ENCODE measurements around the gene CPT1A. TPM values are rescaled to one million over a fixed set of nuclear protein-coding genes. Genes with fewer than 3 reads are reported as not detected.

CPT1A gene
- total RNA-seq, 1 donor, result 29.3 TPM

- no peak overlapping the region for H3K27ac ChIP-seq (ENCODE audit: low read depth, low read length)
- no peak for TF ChIP-seq CTCF (IDR thresholded peaks at IDR 0.05; ENCODE audit: extremely low read depth, low read depth, low read length)
- no peaks in the 10 kb centered on the region for H3K27me3 ChIP-seq (ENCODE audit: insufficient read depth, low read length)
- H3K4me2 ChIP-seq (ENCODE audit: insufficient read depth, low read length), result no peak overlapping the region
- H3K79me2 ChIP-seq (ENCODE audit: insufficient read depth, low read length), result no peaks in the 10 kb centered on the region
- H3K4me3 ChIP-seq (ENCODE audit: insufficient read depth, low read length), result no peak overlapping the region
- no peaks in the 10 kb centered on the region for H3K9me3 ChIP-seq (ENCODE audit: low read depth, low read length)
- H4K20me1 ChIP-seq (ENCODE audit: insufficient read depth, low read length), result no peaks in the 10 kb centered on the region
- no peak overlapping the region for H2AFZ ChIP-seq (ENCODE audit: low read length)
- DNase-seq (ENCODE audit: insufficient read length, low spot score, missing footprints), result peak; percentile 21
- no peaks in the 10 kb centered on the region for H3K4me1 ChIP-seq (ENCODE audit: insufficient read depth, low read length)
- peaks cover 36% of the 10 kb centered on the region for H3K36me3 ChIP-seq (ENCODE audit: insufficient read depth, low read length)
Observed at GRCh38 chr11:68784653-68785052, 57.1 kb downstream of the CPT1A start.

GRCh38 chr11:68783216-68783821 lies 58.4 kb downstream of the CPT1A start:
- H3K4me2 ChIP-seq (ENCODE audit: insufficient read depth, low read length), result no peak overlapping the region
- H3K27ac ChIP-seq (ENCODE audit: low read depth, low read length), result no peak overlapping the region
- H2AFZ ChIP-seq (ENCODE audit: low read length), result no peak overlapping the region
- H3K79me2 ChIP-seq (ENCODE audit: insufficient read depth, low read length), result no peaks in the 10 kb centered on the region
- peaks cover 33% of the 10 kb centered on the region for H3K36me3 ChIP-seq (ENCODE audit: insufficient read depth, low read length)
- no peaks in the 10 kb centered on the region for H3K4me1 ChIP-seq (ENCODE audit: insufficient read depth, low read length)
- H3K9me3 ChIP-seq (ENCODE audit: low read depth, low read length), result no peaks in the 10 kb centered on the region
- no peak overlapping the region for H3K4me3 ChIP-seq (ENCODE audit: insufficient read depth, low read length)
- no peak for TF ChIP-seq CTCF (IDR thresholded peaks at IDR 0.05; ENCODE audit: extremely low read depth, low read depth, low read length)
- H3K27me3 ChIP-seq (ENCODE audit: insufficient read depth, low read length), result no peaks in the 10 kb centered on the region
- DNase-seq (ENCODE audit: insufficient read length, low spot score, missing footprints), result no peak
- H4K20me1 ChIP-seq (ENCODE audit: insufficient read depth, low read length), result no peaks in the 10 kb centered on the region

GRCh38 chr11:68782711-68783110 lies 59.0 kb downstream of the CPT1A start:
- Histone ChIP-seq H3K4me2 (ENCODE audit: insufficient read depth, low read length) (no peak overlapping the region), H3K27ac (ENCODE audit: low read depth, low read length) (no peak overlapping the region), H3K4me1 (ENCODE audit: insufficient read depth, low read length) (no peaks in the 10 kb centered on the region), H3K4me3 (ENCODE audit: insufficient read depth, low read length) (no peak overlapping the region), H3K9me3 (ENCODE audit: low read depth, low read length) (no peaks in the 10 kb centered on the region), H3K36me3 (ENCODE audit: insufficient read depth, low read length) (peaks cover 39% of the 10 kb centered on the region), H3K79me2 (ENCODE audit: insufficient read depth, low read length) (no peaks in the 10 kb centered on the region), H4K20me1 (ENCODE audit: insufficient read depth, low read length) (no peaks in the 10 kb centered on the region), H2AFZ (ENCODE audit: low read length) (no peak overlapping the region), H3K27me3 (ENCODE audit: insufficient read depth, low read length) (no peaks in the 10 kb centered on the region)
- no peak for DNase-seq (ENCODE audit: insufficient read length, low spot score, missing footprints)
- no peak for TF ChIP-seq CTCF (IDR thresholded peaks at IDR 0.05; ENCODE audit: extremely low read depth, low read depth, low read length)

GRCh38 chr11:68780829-68781228 lies 60.9 kb downstream of the CPT1A start:
- H3K27ac ChIP-seq (ENCODE audit: low read depth, low read length), result no peak overlapping the region
- no peak overlapping the region for H3K4me3 ChIP-seq (ENCODE audit: insufficient read depth, low read length)
- H4K20me1 ChIP-seq (ENCODE audit: insufficient read depth, low read length), result no peaks in the 10 kb centered on the region
- no peaks in the 10 kb centered on the region for H3K9me3 ChIP-seq (ENCODE audit: low read depth, low read length)
- no peaks in the 10 kb centered on the region for H3K79me2 ChIP-seq (ENCODE audit: insufficient read depth, low read length)
- no peaks in the 10 kb centered on the region for H3K27me3 ChIP-seq (ENCODE audit: insufficient read depth, low read length)
- H2AFZ ChIP-seq (ENCODE audit: low read length), result no peak overlapping the region
- H3K36me3 ChIP-seq (ENCODE audit: insufficient read depth, low read length), result peaks cover 51% of the 10 kb centered on the region
- no peak overlapping the region for H3K4me2 ChIP-seq (ENCODE audit: insufficient read depth, low read length)
- DNase-seq (ENCODE audit: insufficient read length, low spot score, missing footprints), result no peak
- H3K4me1 ChIP-seq (ENCODE audit: insufficient read depth, low read length), result no peaks in the 10 kb centered on the region
- no peak for TF ChIP-seq CTCF (IDR thresholded peaks at IDR 0.05; ENCODE audit: extremely low read depth, low read depth, low read length)
